ENCODE measurements around the gene CTNNBIP1.

CTNNBIP1 gene

GRCh38 chr1:9852410-9853248 is 57.4 kb downstream of the CTNNBIP1 start:
- TF ChIP-seq CTCF (IDR thresholded peaks at IDR 0.05): no peak
- no peak overlapping the region for H3K4me2 ChIP-seq (ENCODE audit: low read length)
- no peaks in the 10 kb centered on the region for H3K9me3 ChIP-seq (ENCODE audit: control insufficient read depth, low read length)
- no peaks in the 10 kb centered on the region for H3K79me2 ChIP-seq
- no peak overlapping the region for H3K9ac ChIP-seq
- no peak overlapping the region for H2AFZ ChIP-seq
- H3K4me1 ChIP-seq: no peaks in the 10 kb centered on the region
- no peak overlapping the region for H3K4me3 ChIP-seq (ENCODE audit: low read depth, low read length)
- H3K36me3 ChIP-seq (ENCODE audit: control insufficient read depth, insufficient read depth, low read length): no peaks in the 10 kb centered on the region
- no peak overlapping the region for H3K27ac ChIP-seq
- no peaks in the 10 kb centered on the region for H3K27me3 ChIP-seq (ENCODE audit: control insufficient read depth, insufficient read depth, low read length)

GRCh38 chr1:9852004-9852403 is 58.1 kb downstream of the CTNNBIP1 start:
- no peak for TF ChIP-seq CTCF (IDR thresholded peaks at IDR 0.05)
- H3K27me3 ChIP-seq (ENCODE audit: control insufficient read depth, insufficient read depth, low read length): no peaks in the 10 kb centered on the region
- no peaks in the 10 kb centered on the region for H3K79me2 ChIP-seq
- H3K9ac ChIP-seq: no peak overlapping the region
- no peaks in the 10 kb centered on the region for H3K4me1 ChIP-seq
- H3K4me2 ChIP-seq (ENCODE audit: low read length): no peak overlapping the region
- no peaks in the 10 kb centered on the region for H3K9me3 ChIP-seq (ENCODE audit: control insufficient read depth, low read length)
- H3K27ac ChIP-seq: no peak overlapping the region
- H3K36me3 ChIP-seq (ENCODE audit: control insufficient read depth, insufficient read depth, low read length): no peaks in the 10 kb centered on the region
- no peak overlapping the region for H3K4me3 ChIP-seq (ENCODE audit: low read depth, low read length)
- H2AFZ ChIP-seq: no peak overlapping the region

GRCh38 chr1:9850442-9851162 is 59.5 kb downstream of the CTNNBIP1 start:
- Histone ChIP-seq H3K4me2 (ENCODE audit: low read length) (no peak overlapping the region), H3K36me3 (ENCODE audit: control insufficient read depth, insufficient read depth, low read length) (no peaks in the 10 kb centered on the region), H3K9me3 (ENCODE audit: control insufficient read depth, low read length) (no peaks in the 10 kb centered on the region), H3K79me2 (no peaks in the 10 kb centered on the region), H3K4me3 (ENCODE audit: low read depth, low read length) (no peak overlapping the region), H3K27me3 (ENCODE audit: control insufficient read depth, insufficient read depth, low read length) (no peaks in the 10 kb centered on the region), H3K9ac (no peak overlapping the region), H3K4me1 (no peaks in the 10 kb centered on the region), H3K27ac (no peak overlapping the region), H2AFZ (no peak overlapping the region)
- no peak for TF ChIP-seq CTCF (IDR thresholded peaks at IDR 0.05)

- Histone ChIP-seq H3K4me2 (ENCODE audit: low read length) (no peak overlapping the region), H3K4me1 (no peaks in the 10 kb centered on the region), H3K9me3 (ENCODE audit: control insufficient read depth, low read length) (no peaks in the 10 kb centered on the region), H3K9ac (no peak overlapping the region), H3K27ac (no peak overlapping the region), H3K4me3 (ENCODE audit: low read depth, low read length) (no peak overlapping the region), H2AFZ (no peak overlapping the region), H3K79me2 (no peaks in the 10 kb centered on the region), H3K27me3 (ENCODE audit: control insufficient read depth, insufficient read depth, low read length) (no peaks in the 10 kb centered on the region), H3K36me3 (ENCODE audit: control insufficient read depth, insufficient read depth, low read length) (no peaks in the 10 kb centered on the region)
- TF ChIP-seq CTCF (IDR thresholded peaks at IDR 0.05): no peak
These were observed 60.2 kb downstream of the CTNNBIP1 start for GRCh38 chr1:9849691-9850441.
